Naive B cell (primary cell): ENCODE data around the gene DCP1B. TPM values are rescaled to one million over a fixed set of nuclear protein-coding genes. Genes with fewer than 3 reads are reported as not detected.

Experiments
- ATAC-seq, 2 donors: fragments of 150-1000 bp; cut with Tn5 transposase; 2 replicates each; pipeline ENCODE4 v1.10.0; 2021; ENCODE audit warnings: low read depth in 2 of 2, mild to moderate bottlenecking in 2 of 2, moderate library complexity in 2 of 2
- DNase-seq: peaks from one replicate; pipeline ENCODE4 v3.0.0; 2022
- H3K27ac Mint-ChIP-seq, 6 donors: one replicate each; pipeline ENCODE4 v1.8.0; 2020 to 2022; ENCODE audit warnings: mild to moderate bottlenecking in 6 of 6, mixed read lengths in 6 of 6, moderate library complexity in 5 of 6, inconsistent platforms in 2 of 6
- H3K27me3 Mint-ChIP-seq, 3 donors: one replicate each; pipeline ENCODE4 v1.8.0; 2021 to 2022; ENCODE audit warnings: mixed read lengths in 3 of 3, mild to moderate bottlenecking in 1 of 3
- H3K36me3 Mint-ChIP-seq, 2 donors: one replicate each; pipeline ENCODE4 v1.8.0; 2020 to 2022; ENCODE audit warnings: mixed read lengths in 2 of 2, inconsistent platforms in 1 of 2, mild to moderate bottlenecking in 1 of 2
- H3K4me1 Mint-ChIP-seq, 3 donors: one replicate each; pipeline ENCODE4 v1.8.0; 2020 to 2022; ENCODE audit warnings: mixed read lengths in 3 of 3, inconsistent platforms in 1 of 3, mild to moderate bottlenecking in 1 of 3, moderate library complexity in 1 of 3
- H3K4me3 Mint-ChIP-seq, 8 donors: one replicate each; pipeline ENCODE4 v1.8.0; 2020 to 2022; ENCODE audit warnings: mild to moderate bottlenecking in 8 of 8, mixed read lengths in 8 of 8, moderate library complexity in 8 of 8, inconsistent platforms in 2 of 8
- H3K9me3 Mint-ChIP-seq, 7 donors: one replicate each; pipeline ENCODE4 v1.8.0; 2020 to 2022; ENCODE audit warnings: mixed read lengths in 7 of 7, mild to moderate bottlenecking in 5 of 7, inconsistent platforms in 2 of 7, moderate library complexity in 1 of 7
- polyA plus RNA-seq, 6 donors: library from polyadenylated mRNA; unstranded; fragments of 300-500 nt; fragmentation: Illumina TruSeq; gene quantifications; one replicate each; pipeline ENCODE4 v1.2.3, GENCODE V29; 2021; ENCODE audit warnings: low read depth in 6 of 6

Gene DCP1B
- polyA plus RNA-seq, 6 donors from 2014 or later: 8.5 to 18.6 (median 15.8) TPM

DNA sequence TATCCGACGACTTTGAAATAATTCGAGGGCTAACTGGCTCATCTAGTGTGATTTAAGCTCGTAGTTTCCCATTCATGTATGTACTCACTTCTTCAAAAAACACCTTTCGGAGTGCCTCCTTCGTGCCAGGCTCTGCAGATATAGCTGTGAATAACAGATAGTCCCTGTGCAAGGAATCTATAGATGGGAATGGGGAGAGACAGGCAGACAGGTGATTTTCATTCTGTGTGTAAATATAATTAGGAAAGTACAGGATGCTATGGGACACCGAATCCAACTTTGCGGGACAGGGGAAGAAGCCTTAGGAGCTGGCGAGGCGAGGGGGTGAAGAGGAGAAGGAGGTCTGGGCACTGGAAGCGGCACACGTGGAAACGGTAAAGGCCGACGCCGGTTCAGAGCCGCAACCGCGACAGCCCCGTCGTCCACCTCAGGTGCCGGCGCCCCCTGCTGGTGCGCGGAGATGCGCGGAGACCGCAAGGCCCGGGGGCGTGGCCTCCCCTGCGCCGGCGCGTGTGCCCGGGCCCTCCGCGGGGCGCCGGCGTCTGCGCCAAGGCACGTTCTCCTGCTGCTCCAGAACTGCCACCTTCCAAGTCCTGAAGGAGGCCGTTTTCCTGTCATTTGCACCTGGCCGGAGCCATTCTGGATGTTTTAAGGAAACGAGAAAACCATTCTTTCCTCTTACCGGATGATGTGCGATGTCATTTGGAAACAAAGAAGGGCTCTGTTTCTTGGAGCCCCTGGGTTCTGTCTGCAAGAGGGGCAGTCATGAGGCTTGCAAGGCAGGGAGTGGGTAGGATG, 30.6 kb upstream of the DCP1B start:
- peak overlapping the region in 1 of 6 donors; percentile 72 for H3K27ac Mint-ChIP-seq

DNA sequence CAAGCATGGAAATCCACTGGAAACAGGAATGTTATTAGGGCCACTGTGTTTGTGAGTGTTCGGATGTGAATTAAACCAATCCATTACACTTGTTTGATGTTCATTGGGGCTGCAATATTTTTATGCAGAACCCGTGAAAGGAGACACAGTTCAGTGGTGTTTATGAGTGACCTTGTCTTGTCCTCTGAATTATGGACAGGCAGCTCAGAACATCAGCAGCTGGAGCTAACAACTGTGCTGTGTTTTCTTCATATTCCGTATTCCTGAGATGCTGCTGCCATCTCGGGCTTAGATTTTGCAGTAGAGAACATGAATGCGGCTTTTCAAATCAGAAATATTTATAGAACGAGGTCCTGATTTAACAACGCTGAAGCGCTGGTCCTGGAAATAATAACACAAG, 28.2 kb upstream of the DCP1B start:
- H3K4me3 Mint-ChIP-seq: no peak overlapping the region

More for the DNA sequence above, 30.6 kb upstream of the DCP1B start:
- Mint-ChIP-seq H3K4me1 (peaks cover 11 to 15% (median 13%) of the 10 kb centered on the region in 3 donors), H3K27me3 (peaks cover 66 to 93% (median 78%) of the 10 kb centered on the region in 3 donors), H3K4me3 (peak overlapping the region; percentile 31 to 88 (median 72)), H3K9me3 (no peaks in the 10 kb centered on the region), H3K36me3 (no peaks in the 10 kb centered on the region)
- ATAC-seq: peak; percentile 98 to 99
- peak; percentile 76 for DNase-seq

DNA sequence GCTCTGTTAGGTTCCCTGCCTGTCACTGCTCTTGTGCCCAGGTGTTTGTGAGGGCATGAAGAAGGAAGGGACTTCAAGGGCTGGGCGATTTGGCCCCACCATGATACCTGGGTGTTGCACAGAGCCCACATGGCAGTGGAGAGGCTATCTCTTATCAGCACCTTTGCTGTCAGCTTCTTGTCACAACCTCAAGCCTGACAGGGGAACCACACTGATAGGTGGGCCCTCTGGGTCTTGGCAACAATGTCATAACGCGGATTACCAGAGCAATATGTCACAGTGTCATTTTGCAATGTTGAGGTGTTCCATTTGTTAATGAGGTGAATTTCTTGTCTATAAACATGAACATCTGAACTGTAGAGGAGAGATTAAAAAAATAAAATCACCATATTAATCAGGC, 25.6 kb upstream of the DCP1B start:
- Mint-ChIP-seq H3K27ac (no peak overlapping the region), H3K4me3 (no peak overlapping the region), H3K9me3 (no peaks in the 10 kb centered on the region), H3K36me3 (no peaks in the 10 kb centered on the region), H3K4me1 (peaks cover 3 to 7% (median 5%) of the 10 kb centered on the region in 3 donors), H3K27me3 (peaks cover 32 to 57% (median 44%) of the 10 kb centered on the region in 3 donors)
- no peak for ATAC-seq
- DNase-seq: no peak

More for the DNA sequence above, 28.2 kb upstream of the DCP1B start:
- Mint-ChIP-seq H3K4me1 (peaks cover 11 to 15% (median 13%) of the 10 kb centered on the region in 3 donors), H3K27ac (no peak overlapping the region), H3K9me3 (no peaks in the 10 kb centered on the region), H3K36me3 (no peaks in the 10 kb centered on the region), H3K27me3 (peaks cover 49 to 81% (median 67%) of the 10 kb centered on the region in 3 donors)
- no peak for DNase-seq
- no peak for ATAC-seq

DNA sequence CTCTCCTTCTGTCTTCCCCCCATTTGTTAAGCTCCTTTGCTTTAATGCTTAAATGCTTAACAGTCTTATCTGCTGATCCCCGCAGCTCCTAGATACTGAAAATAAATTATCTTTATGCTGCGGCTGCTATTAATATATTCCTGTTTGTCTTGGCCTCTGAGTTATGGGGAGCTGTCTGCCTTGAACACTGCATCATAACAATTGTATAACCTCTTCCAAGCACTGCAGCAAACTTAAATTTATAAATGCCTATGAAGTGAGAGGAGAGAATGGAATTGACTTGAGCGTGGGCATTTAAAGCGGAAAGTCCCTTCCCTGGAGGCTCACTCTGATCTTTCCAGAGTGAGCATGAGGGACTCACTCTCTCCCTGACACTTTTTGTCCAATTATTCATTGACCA, 23.1 kb upstream of the DCP1B start:
- no peak overlapping the region for H3K27ac Mint-ChIP-seq
- ATAC-seq (no peak), DNase-seq (no peak)
- peaks cover 0 to 4% (median 0%) of the 10 kb centered on the region in 7 donors for H3K9me3 Mint-ChIP-seq
- H3K4me3 Mint-ChIP-seq: no peak overlapping the region
- no peaks in the 10 kb centered on the region for H3K36me3 Mint-ChIP-seq
- H3K27me3 Mint-ChIP-seq: peaks cover 19 to 40% (median 30%) of the 10 kb centered on the region in 3 donors
- H3K4me1 Mint-ChIP-seq: no peaks in the 10 kb centered on the region

DNA sequence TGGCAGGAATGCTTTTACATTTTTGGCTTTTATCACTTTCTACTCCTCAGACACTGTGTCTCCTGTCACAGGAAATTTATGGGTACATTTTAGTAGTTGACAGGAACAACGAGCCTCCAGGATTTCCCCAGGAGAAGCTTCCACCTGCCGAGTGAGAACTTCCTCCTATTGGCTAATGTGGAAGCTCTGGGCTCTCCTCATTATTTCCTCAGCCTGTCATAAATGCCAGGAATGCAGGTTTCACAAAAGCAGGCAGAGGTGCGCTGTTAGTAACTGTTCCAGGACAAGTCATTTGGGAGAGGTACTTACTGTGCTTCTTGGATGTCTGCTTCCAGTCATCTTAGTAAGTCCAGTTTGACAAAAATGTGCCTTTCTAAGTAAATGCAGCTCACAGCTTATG, 19.1 kb upstream of the DCP1B start:
- H3K27ac Mint-ChIP-seq: no peak overlapping the region
- peaks cover 23 to 32% (median 31%) of the 10 kb centered on the region in 3 donors for H3K27me3 Mint-ChIP-seq
- ATAC-seq (no peak), DNase-seq (no peak)
- H3K9me3 Mint-ChIP-seq: peaks cover 0 to 5% (median 0%) of the 10 kb centered on the region in 7 donors
- H3K4me1 Mint-ChIP-seq: no peaks in the 10 kb centered on the region
- H3K36me3 Mint-ChIP-seq: no peaks in the 10 kb centered on the region
- no peak overlapping the region for H3K4me3 Mint-ChIP-seq

DNA sequence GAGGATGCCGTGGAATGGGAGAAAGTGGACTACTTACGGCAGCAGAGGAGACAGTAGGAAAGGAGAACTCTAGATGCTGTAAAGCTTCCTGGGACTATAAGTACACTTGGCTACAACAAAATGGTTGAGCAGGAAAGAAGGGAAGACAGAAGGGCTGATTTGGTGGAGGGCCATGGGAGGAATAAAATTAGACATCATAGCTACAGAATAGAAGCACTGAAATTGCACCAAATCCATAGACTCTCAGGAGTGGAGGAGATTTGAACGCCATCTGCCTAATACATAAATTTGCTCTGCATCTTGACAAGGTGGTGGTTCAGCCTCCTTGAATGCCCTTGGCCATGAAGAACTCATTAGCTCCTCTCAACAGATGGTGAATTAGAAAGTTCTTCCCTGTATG, 16.3 kb upstream of the DCP1B start:
- H3K4me1 Mint-ChIP-seq: no peaks in the 10 kb centered on the region
- no peaks in the 10 kb centered on the region for H3K36me3 Mint-ChIP-seq
- peaks cover 0 to 5% (median 0%) of the 10 kb centered on the region in 7 donors for H3K9me3 Mint-ChIP-seq
- peaks cover 26 to 50% (median 46%) of the 10 kb centered on the region in 3 donors for H3K27me3 Mint-ChIP-seq
- ATAC-seq (no peak), DNase-seq (no peak)
- no peak overlapping the region for H3K4me3 Mint-ChIP-seq
- H3K27ac Mint-ChIP-seq: peak overlapping the region in 1 of 6 donors; percentile 55

DNA sequence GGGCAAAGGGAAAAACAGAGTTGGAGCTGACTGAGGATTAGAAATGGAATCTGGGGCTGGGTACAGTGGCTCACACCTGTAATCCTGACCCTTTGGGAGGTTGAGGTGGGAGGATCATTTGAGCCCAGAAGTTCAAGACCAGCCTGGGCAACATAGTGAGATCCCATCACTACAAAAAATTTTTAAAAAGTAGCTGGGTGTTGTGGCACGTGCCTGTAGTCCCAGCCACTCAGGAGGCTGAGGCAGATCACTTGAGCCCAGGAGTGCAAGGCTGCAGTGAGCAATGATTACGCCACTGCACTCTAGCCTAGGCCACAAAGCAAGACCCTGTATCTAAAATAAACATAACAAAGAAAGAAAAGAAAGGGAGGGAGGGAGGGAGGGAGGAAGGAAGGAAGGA, 14.9 kb upstream of the DCP1B start:
- ATAC-seq: no peak

DNA sequence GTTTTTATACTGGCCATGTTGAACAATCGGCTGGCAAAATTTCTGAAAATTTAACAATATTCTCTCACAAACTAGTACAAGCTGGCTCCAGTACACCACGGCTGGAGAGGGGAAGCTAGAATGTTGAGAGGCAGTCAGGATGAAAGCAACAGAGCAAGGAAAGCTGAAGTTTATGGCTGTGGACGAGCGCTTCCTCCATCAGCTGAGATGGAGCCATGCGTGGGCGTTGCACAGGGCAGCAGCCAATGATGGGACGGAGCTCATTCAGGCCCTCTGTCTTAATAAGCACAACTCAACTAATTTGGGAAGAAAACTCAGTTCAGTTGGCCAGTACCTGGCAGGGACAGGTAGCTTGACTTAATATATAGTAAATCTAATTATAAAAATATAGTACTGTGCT, 14.1 kb upstream of the DCP1B start:
- H3K4me3 Mint-ChIP-seq: no peak overlapping the region
- no peak overlapping the region for H3K27ac Mint-ChIP-seq
- H3K4me1 Mint-ChIP-seq: no peaks in the 10 kb centered on the region
- ATAC-seq (no peak), DNase-seq (no peak)
- H3K27me3 Mint-ChIP-seq: peaks cover 23 to 43% (median 39%) of the 10 kb centered on the region in 3 donors
- peaks cover 0 to 4% (median 0%) of the 10 kb centered on the region in 7 donors for H3K9me3 Mint-ChIP-seq
- no peaks in the 10 kb centered on the region for H3K36me3 Mint-ChIP-seq

More for the DNA sequence above, 14.9 kb upstream of the DCP1B start:
- H3K4me1 Mint-ChIP-seq: no peaks in the 10 kb centered on the region
- no peak overlapping the region for H3K27ac Mint-ChIP-seq
- H3K27me3 Mint-ChIP-seq: peaks cover 23 to 45% (median 40%) of the 10 kb centered on the region in 3 donors
- no peak for DNase-seq
- peaks cover 0 to 4% (median 0%) of the 10 kb centered on the region in 7 donors for H3K9me3 Mint-ChIP-seq
- no peaks in the 10 kb centered on the region for H3K36me3 Mint-ChIP-seq
- no peak overlapping the region for H3K4me3 Mint-ChIP-seq

DNA sequence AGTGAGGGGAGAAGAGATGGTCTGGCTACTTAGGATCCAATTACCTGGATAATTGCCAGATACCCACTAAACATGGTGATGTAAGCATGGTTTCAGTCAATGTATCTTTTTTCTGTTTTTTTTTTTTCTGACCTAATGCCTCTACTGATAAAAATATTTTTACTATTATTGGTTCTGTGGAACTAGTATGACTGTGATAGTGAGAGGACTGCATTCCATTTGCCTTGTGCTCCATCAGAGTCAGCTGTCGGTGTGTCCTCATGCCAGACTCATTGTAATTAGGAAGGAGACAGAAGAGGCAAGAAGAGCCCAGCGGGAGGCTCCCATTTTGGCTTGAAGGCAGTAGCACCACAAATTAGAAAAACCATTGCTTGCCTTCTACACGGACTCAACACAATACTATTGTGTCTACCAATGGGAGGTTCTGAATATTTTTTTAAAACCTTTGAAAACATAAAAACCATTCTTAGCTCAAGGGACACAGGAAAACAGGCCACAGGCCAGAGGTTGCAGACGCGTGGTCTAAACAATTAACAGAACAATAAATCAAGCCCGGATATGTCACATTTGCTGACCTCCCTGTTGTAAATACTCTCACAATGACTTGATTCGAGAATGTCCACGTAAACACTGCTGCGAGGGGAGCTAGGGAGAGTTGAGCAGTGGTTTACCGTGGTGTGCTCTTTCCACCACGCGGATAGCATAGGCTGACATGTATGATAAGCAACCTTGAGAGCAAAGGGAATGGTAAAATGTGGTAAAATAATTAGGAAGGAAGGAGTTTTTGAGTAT, 13.5 kb upstream of the DCP1B start:
- Mint-ChIP-seq H3K27ac (no peak overlapping the region), H3K4me3 (no peak overlapping the region), H3K4me1 (no peaks in the 10 kb centered on the region), H3K36me3 (no peaks in the 10 kb centered on the region), H3K27me3 (peaks cover 23 to 43% (median 39%) of the 10 kb centered on the region in 3 donors), H3K9me3 (peaks cover 0 to 4% (median 0%) of the 10 kb centered on the region in 7 donors)
- no peak for ATAC-seq
- no peak for DNase-seq

DNA sequence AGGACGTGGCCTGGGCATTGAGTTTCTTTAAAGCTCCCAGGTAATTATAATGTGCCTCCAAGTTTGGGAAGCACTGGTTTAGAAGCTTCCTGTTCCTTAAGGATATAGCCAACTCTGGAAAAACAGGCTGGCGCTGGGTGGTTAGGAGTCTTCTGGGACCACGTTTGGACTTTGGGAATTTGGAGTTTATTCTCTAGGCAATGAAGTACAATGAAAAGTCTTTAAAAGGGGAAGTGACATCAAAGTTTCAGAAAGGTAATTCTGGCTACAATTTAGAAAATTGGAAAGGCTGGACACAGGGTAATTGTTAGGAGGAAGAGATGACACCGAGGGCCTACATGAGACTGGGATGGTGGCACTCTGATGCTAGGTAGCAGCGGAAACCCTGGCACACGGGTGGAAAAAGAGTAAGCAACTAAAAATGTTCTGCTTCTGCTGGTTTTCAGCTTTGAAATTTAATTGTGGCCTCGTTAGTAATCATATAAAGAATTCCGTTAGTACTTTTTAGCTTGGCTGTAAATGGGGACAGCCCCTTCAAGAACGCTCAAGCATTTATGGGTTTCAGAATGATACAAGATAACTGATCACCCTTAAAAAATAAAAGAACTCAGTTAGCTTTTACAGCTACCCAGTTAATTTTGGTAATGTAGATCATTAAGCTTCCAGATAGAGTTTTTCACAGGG, 12.7 kb upstream of the DCP1B start:
- Mint-ChIP-seq H3K9me3 (peaks cover 0 to 4% (median 0%) of the 10 kb centered on the region in 7 donors), H3K36me3 (no peaks in the 10 kb centered on the region), H3K27me3 (peaks cover 23 to 39% (median 39%) of the 10 kb centered on the region in 3 donors), H3K4me1 (no peaks in the 10 kb centered on the region), H3K4me3 (no peak overlapping the region), H3K27ac (no peak overlapping the region)
- no peak for ATAC-seq
- no peak for DNase-seq

DNA sequence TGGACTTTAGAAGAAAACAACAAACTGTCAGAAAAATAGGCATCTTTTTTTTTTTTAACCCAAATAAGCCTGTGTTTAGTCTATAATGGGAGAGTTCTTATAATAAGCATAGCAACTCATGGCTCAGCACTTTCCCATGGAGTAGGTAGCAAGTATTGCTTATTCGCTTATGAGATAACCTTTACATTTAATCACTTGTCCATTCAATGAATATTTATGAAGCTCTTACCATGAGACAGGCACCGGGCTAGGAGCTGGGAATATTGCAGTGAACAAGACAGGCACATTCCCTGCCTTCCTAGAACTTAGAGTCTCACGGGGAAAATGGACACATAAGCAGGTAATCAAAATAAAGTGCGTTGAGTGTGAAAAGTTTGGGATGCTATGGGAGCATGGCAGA, 10.0 kb upstream of the DCP1B start:
- no peak overlapping the region for H3K4me3 Mint-ChIP-seq
- H3K36me3 Mint-ChIP-seq: no peaks in the 10 kb centered on the region
- H3K27ac Mint-ChIP-seq: peak overlapping the region in 1 of 6 donors; percentile 51
- H3K4me1 Mint-ChIP-seq: no peaks in the 10 kb centered on the region
- no peaks in the 10 kb centered on the region for H3K9me3 Mint-ChIP-seq
- ATAC-seq: no peak
- no peak for DNase-seq
- H3K27me3 Mint-ChIP-seq: peaks cover 8 to 30% (median 26%) of the 10 kb centered on the region in 3 donors

DNA sequence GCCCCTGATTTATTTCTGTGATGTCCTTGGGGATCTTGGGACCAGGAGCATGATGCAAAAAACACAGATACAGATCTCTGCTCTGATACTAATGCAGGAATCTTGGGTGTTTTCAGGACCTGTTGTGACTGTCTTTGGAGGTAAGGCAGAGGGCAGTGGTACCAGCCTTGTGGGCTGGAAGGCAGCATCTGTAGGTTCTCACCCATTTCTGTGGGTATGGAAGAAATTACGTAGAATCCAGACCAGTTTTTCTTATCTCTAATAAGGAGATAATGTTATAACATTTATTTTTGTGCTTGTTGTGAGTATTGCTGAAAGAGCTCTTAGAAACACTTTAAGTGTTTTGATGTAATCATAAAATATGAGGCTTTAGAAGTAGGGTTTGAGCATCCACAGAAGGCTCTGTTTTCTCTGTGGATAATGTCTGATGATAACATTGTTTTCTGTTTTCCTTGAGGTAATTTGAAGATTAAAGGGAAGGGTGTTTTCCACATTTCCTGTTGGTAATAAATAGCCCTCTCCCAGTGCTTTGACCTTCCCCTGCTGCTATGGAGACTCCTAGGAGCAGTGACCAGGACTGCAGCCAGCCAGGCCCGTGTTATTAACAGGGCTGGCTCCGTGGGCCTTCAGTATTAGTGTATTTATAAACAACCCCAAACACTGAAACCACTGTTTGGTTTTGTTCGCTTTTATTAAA, 9.4 kb upstream of the DCP1B start:
- H3K36me3 Mint-ChIP-seq: no peaks in the 10 kb centered on the region
- H3K27me3 Mint-ChIP-seq: peaks cover 4 to 25% (median 20%) of the 10 kb centered on the region in 3 donors
- no peak overlapping the region for H3K27ac Mint-ChIP-seq
- no peaks in the 10 kb centered on the region for H3K4me1 Mint-ChIP-seq
- ATAC-seq: no peak
- H3K4me3 Mint-ChIP-seq: no peak overlapping the region
- no peaks in the 10 kb centered on the region for H3K9me3 Mint-ChIP-seq
- DNase-seq: no peak

DNA sequence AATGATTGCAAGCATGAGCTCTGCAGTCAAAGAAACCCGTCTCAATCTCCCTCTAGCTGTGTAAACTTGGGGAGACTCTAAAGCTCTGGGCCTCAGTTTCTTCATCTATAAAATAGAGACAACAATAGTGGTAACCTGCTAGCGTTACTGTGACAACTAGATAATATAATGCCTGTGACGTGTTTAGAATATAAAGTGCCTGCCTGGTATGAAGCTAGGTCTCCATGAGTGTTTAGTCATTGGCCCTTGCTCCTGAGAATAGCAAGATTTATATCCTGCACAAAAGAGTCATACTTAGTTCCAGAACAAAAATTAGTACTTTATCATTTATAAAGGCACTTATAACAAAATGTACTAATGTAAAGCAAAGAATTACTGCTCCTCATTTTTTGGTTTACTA, 8.8 kb upstream of the DCP1B start:
- peaks cover 4 to 19% (median 15%) of the 10 kb centered on the region in 3 donors for H3K27me3 Mint-ChIP-seq
- no peaks in the 10 kb centered on the region for H3K9me3 Mint-ChIP-seq
- DNase-seq: no peak
- no peak overlapping the region for H3K27ac Mint-ChIP-seq
- H3K36me3 Mint-ChIP-seq: no peaks in the 10 kb centered on the region
- no peak for ATAC-seq
- no peak overlapping the region for H3K4me3 Mint-ChIP-seq
- H3K4me1 Mint-ChIP-seq: no peaks in the 10 kb centered on the region
